ENCODE results near the gene TXNDC9.

Gene TXNDC9, protein sequence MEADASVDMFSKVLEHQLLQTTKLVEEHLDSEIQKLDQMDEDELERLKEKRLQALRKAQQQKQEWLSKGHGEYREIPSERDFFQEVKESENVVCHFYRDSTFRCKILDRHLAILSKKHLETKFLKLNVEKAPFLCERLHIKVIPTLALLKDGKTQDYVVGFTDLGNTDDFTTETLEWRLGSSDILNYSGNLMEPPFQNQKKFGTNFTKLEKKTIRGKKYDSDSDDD

DNA sequence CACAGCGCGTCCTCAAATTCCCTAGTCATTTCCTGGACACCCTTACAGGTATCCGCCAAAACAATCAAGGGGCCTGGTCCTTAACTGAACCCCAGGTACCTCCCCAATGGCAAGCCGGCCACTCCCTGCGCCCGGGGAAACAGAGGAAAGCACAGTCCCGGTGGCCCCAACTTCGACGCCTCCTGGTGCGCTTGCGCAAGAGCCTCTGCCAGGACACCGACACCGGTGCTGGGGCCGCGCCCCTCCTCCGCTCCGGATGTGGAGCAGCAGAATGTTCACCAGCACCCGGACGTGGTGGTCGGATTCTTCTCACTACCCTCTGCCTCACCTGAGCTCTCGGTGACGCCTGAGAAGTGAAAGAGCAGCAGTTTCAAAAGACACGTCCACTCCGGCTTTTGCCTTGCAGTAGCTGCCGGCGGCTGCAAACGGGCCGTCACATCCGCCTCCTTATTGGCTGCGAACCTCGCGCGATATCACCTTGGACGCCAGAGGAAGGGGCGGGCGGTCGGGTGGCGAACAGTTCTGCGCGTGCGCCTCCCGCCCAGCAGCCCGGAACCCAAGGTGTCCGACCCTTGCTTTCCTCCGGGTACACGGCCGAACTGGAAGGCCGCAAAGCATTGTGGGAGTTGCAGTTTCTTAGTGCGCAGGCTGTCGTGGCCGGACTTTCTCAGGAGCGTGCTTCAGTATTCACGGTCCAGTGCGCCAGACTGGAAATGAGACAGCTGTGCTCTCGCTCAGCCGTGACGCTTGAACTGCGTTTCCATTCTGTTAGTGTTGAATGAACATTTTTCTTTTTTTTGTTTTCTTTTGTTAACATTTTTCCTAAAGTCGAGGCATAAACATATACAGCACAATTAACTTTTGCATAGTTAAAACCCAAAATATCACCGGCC lies at the start of gene TXNDC9:
TSS of gene TXNDC9 (minus strand) at position 423 of the 893 bp plus-strand sequence. CDS start 3,123 bp downstream, outside the sequence.
- H3K4me1 Mint-ChIP-seq = peaks cover 30% of the 10 kb centered on the region
- no peaks in the 10 kb centered on the region for H3K9me3 Mint-ChIP-seq
- H3K36me3 Mint-ChIP-seq (ENCODE audit: low read depth) = peaks cover 25% of the 10 kb centered on the region
- H3K27me3 Mint-ChIP-seq (ENCODE audit: low read depth, poor library complexity) = no peaks in the 10 kb centered on the region
- DNase-seq = peak; percentile 98
- H3K27ac Mint-ChIP-seq = peak within 1 kb of the TSS; percentile 5
- no peak within 1 kb of the TSS for H3K4me3 Mint-ChIP-seq
- TF ChIP-seq, protein P1, sequence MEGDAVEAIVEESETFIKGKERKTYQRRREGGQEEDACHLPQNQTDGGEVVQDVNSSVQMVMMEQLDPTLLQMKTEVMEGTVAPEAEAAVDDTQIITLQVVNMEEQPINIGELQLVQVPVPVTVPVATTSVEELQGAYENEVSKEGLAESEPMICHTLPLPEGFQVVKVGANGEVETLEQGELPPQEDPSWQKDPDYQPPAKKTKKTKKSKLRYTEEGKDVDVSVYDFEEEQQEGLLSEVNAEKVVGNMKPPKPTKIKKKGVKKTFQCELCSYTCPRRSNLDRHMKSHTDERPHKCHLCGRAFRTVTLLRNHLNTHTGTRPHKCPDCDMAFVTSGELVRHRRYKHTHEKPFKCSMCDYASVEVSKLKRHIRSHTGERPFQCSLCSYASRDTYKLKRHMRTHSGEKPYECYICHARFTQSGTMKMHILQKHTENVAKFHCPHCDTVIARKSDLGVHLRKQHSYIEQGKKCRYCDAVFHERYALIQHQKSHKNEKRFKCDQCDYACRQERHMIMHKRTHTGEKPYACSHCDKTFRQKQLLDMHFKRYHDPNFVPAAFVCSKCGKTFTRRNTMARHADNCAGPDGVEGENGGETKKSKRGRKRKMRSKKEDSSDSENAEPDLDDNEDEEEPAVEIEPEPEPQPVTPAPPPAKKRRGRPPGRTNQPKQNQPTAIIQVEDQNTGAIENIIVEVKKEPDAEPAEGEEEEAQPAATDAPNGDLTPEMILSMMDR (IDR thresholded peaks at IDR 0.05) = no peak

GRCh38 chr2:99382143-99382542 lies 46.0 kb upstream of the TXNDC9 start:
- H3K4me1 Mint-ChIP-seq = peaks cover 4% of the 10 kb centered on the region
- H3K36me3 Mint-ChIP-seq (ENCODE audit: low read depth) = peaks cover 72% of the 10 kb centered on the region
- peaks cover 4% of the 10 kb centered on the region for H3K9me3 Mint-ChIP-seq
- no peak for DNase-seq
- H3K4me3 Mint-ChIP-seq = no peak overlapping the region
- H3K27ac Mint-ChIP-seq = no peak overlapping the region
- TF ChIP-seq, protein P1 (IDR thresholded peaks at IDR 0.05) = no peak
- no peaks in the 10 kb centered on the region for H3K27me3 Mint-ChIP-seq (ENCODE audit: low read depth, poor library complexity)

DNA sequence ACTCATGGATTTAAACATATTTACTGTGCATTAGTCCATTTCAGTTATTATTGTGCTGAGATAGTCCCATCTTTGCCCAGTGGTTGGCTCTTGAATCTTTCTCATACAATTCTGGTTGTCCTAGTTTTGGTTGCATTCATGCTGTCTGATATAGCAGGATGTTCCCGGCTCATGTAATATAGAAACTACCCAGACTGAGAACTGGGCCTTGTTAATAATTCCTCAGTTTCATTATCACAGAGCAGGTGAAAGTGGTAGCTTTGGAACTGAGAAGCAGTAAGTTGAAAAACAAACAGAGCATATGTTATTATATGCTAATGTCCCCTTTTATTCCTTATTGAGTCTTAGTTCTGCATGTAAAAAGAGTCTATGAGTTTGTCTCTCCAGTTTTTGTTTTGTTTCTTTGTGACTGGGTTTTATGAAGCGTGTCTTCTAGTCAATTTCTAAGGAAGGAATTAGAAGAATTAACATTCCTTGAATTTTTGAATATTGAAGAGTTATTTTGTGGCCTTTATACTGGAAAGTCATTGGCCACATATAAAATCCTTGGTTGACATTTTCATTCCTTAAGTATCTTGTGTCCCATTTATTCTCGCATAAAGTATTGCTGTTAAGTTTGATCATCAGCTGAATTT lies 44.4 kb upstream of the TXNDC9 start:
- Mint-ChIP-seq H3K36me3 (ENCODE audit: low read depth) (peaks cover 76% of the 10 kb centered on the region), H3K9me3 (peaks cover 5% of the 10 kb centered on the region), H3K4me3 (no peak overlapping the region), H3K27me3 (ENCODE audit: low read depth, poor library complexity) (no peaks in the 10 kb centered on the region), H3K4me1 (peaks cover 4% of the 10 kb centered on the region), H3K27ac (no peak overlapping the region)
- TF ChIP-seq, protein P1 (IDR thresholded peaks at IDR 0.05) = no peak
- no peak for DNase-seq

GRCh38 chr2:99377879-99378278 lies 41.7 kb upstream of the TXNDC9 start:
- Mint-ChIP-seq H3K9me3 (peaks cover 27% of the 10 kb centered on the region), H3K27me3 (ENCODE audit: low read depth, poor library complexity) (no peaks in the 10 kb centered on the region), H3K36me3 (ENCODE audit: low read depth) (peaks cover 77% of the 10 kb centered on the region), H3K27ac (no peak overlapping the region), H3K4me1 (peaks cover 4% of the 10 kb centered on the region), H3K4me3 (no peak overlapping the region)
- TF ChIP-seq, protein P1 (IDR thresholded peaks at IDR 0.05) = no peak
- DNase-seq = no peak

DNA sequence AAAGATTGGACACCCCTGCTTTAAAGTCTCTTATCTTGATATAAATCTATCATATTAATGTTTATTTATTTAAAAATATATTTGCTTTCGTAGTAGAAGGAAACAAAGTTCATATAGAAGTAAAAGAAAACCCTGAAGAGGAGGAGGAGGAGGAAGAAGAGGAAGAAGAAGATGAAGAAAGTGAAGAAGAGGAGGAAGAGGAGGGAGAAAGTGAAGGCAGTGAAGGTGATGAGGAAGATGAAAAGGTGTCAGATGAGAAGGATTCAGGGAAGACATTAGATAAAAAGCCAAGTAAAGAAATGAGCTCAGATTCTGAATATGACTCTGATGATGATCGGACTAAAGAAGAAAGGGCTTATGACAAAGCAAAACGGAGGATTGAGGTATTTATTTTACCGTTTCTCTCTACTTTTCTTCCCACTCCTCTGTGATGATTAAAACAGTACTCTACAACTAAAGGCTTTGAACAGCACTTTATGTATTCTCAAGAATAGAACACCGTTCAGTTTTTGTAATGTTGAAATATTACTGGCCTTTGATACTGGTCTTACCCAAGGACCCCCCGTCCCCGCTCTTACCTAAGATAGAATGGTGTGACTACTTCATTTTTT lies 40.2 kb upstream of the TXNDC9 start:
- H3K4me1 Mint-ChIP-seq = no peaks in the 10 kb centered on the region
- no peaks in the 10 kb centered on the region for H3K27me3 Mint-ChIP-seq (ENCODE audit: low read depth, poor library complexity)
- no peak overlapping the region for H3K4me3 Mint-ChIP-seq
- peaks cover 32% of the 10 kb centered on the region for H3K9me3 Mint-ChIP-seq
- H3K27ac Mint-ChIP-seq = peak overlapping the region; percentile 4
- no peak for DNase-seq
- H3K36me3 Mint-ChIP-seq (ENCODE audit: low read depth) = peaks cover 77% of the 10 kb centered on the region
- TF ChIP-seq, protein P1 (IDR thresholded peaks at IDR 0.05) = no peak
